MV-4-11 (cell line): Measurements from ENCODE around the gene MED22.
A peak's percentile ranks its signal among the peaks of the same experiment; 100 is the strongest.
"Not testable (repeated sequence)": the region's sequence is repeated elsewhere in the genome, so short reads cannot be mapped to it uniquely, and the experiment has no call there.

Experiments
- DNase-seq: peaks from one replicate; lab custom pipeline; 2025; lab: John Stamatoyannopoulos, UW

The MED22 gene

DNA sequence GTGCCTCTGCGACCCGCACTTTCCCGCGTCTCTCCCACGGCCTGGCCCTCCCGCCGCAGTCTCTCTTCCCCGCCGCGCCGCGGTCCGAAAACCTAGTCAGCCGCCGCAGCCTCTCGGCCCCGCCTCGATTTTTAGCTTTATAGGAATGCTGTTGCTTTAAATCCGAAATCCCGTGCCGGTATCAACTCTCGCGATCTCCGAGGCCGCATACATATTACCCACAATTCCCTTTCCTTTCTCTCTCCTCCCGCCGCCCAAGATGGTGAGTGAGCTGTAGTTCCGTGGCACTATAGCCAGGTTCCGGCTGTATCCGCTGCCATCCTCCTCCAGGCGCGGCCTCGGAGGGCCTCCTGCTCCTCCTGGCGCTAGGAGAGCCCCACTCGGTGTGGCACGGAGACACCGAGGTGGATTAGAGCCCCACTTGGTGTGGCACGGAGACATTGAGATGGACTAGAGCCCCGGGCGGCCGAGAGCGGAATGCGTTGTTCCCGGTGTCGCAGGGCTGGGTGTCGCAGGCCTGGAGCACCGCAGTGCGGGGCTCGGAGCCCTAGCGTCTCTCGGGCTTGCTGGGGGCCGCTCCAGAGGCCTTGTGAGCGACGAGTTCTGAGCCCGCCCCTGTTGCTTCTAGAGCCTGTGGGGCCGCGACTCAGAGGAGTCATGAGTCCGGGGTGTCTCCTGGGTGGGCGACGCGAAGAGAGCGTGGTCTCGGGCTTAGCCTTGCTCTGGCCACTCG is at the start of gene MED22, which contains the start of gene RPL7A:
Gene MED22 (minus strand): TSS at position 147 of the 733 bp plus-strand sequence. CDS start 1,469 bp downstream, outside the sequence.
Gene RPL7A (plus strand): TSS at position 234 of the 733 bp plus-strand sequence. CDS start 26 bp downstream, at position 260.
- DNase-seq: peak; percentile 93

DNA sequence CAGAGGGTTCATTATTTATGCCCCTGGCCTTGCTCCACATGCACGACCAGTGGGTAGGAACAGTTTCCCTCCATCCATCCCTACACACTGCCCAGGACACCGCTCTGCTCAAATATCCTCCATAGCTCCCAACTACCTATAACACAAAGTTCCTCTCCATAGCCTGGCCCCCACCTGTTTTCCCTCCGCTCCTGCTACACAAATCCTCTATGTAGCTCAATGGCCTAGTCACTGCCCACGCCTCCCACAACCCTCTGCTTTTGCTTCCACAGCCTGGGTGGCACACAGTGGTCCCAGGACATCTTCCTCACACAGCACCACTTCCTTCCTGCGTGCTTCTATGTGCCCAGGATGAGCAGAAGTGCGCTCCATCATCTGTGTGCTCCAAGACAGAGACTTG is 49.4 kb upstream of the MED22 start:
- no peak for DNase-seq

DNA sequence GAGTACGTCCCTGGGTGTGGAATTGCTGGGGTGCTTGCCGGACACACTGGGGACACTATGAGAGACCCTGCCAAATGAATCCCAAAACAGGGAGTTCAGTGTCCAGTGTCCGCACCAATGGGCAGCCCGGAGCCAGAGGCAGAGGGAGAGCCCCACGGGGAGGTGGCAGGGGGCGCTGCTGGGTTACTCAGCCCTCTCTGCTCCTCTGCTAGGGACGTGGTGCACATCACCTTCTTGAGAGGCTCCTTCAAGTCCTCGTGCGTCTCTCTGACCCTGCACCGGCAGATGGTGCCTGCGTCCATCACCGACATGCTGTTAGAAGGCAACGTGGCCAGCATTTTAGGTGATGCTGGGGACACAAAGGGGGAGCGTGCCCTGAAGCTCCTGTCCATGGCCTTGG is 49.0 kb upstream of the MED22 start:
- no peak for DNase-seq

DNA sequence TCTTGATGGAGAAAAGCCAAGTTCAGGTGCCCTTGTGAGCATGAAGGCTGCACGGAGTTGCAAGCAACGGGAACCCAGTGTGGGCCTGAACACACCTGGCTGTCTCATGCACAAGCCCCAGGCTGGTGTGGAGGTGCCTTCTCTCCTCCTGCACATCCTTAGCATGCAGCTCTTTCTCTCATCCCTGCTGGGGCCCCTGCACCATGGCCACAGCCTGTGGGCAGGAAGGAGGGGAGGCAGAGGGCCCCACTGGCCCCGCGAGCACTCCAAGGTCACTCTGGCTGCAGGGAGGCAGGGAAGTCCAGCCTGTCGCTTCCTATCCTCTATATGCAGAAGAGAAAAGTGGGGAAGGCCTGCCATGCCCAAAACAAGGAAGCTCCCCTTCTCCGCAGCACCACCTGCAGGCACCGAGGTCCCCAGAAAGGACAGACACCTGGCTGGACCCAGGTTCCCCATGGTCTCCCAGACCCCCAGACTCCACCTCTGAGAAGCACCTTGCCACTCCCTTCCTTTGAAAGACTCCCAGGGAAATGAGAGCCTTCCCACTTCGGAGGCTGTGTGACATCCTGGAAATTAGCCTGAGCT is 46.8 kb upstream of the MED22 start:
- DNase-seq: no peak

DNA sequence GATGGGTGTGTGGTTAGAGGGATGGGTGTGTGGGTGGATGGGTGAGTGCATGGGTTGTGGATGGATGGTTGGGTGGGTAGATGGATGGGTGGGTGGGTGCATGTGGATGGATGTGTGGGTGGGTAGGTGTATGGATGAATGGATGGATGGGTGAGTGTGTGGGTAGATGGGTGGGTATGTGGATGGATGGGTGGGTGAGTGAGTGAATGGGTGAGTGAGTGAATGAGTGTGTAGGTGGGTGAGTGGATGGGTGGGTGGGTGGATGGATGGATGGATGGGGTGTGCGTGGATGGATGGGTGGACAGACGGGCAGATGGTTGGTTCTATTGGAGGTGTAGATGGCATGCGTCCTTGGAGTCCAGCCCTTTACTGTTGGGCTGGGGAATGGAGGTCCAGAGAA is 45.5 kb upstream of the MED22 start:
- DNase-seq: no peak

DNA sequence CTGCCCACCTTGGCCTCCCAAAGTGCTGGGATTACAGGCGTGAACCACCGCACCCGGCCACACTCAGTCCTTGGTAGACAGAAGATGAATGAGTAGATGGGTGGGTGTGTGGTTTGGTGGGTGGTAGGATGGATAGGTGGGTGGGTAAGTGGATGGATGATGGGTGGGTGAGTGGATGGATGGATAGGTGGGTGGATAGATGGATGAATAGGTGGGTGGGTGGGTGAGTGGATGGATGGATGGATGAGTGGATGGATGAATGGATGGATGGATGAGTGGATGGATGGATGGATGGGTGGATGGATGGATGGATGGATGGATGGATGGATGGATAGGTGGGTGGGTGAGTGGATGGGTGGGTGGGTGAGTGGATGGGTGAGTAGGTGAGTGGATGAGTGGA is 44.4 kb upstream of the MED22 start:
- DNase-seq: not testable (repeated sequence)

DNA sequence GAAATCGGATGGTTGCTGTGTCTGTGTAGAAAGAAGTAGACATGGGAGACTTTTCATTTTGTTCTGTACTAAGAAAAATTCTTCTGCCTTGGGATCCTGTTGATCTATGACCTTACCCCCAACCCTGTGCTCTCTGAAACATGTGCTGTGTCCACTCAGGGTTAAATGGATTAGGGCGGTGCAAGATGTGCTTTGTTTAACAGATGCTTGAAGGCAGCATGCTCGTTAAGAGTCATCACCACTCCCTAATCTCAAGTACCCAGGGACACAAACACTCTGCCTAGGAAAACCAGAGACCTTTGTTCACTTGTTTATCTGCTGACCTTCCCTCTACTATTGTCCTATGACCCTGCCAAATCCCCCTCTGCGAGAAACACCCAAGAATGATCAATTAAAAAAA is 43.5 kb upstream of the MED22 start:
- not testable (repeated sequence) for DNase-seq

DNA sequence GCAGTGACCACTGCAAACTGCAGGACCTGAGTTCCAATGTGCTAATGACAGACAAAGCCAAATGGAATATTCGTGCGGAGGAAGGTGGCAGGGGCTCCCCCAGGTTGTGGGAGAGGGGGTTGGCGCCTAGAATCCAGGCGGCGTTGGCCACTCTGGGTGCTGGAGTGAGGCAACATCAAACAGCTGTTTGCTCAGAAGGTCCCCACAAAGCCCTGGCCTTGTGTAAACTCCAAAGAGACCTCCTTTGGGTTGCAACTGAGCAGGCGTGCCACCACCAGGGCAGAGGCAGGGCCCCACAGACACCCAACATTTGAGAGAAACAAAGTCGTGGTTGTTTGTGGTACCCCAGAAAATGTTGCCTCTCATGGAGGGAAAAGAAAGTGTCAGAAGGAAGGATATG is 42.8 kb upstream of the MED22 start:
- no peak for DNase-seq

DNA sequence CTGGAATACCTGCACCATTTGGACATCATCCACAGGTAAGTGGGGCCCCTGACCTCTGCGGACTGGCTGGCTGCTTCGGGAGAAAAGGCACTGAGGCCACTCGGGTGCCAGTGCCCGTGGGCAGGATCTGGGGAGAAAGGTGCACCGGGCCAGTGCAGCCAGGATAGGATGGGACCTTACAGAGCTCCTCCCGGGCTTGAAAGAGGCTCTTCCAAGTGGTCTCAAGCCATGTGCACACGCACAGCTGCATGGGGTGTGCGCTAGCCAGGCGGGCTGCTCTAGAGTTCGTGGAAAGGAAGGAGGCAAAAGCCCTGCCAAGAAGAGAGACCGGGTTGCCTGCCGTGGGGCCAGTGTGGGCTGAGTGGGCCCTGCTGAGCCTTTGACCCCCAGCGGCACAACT is 41.6 kb upstream of the MED22 start:
- no peak for DNase-seq

DNA sequence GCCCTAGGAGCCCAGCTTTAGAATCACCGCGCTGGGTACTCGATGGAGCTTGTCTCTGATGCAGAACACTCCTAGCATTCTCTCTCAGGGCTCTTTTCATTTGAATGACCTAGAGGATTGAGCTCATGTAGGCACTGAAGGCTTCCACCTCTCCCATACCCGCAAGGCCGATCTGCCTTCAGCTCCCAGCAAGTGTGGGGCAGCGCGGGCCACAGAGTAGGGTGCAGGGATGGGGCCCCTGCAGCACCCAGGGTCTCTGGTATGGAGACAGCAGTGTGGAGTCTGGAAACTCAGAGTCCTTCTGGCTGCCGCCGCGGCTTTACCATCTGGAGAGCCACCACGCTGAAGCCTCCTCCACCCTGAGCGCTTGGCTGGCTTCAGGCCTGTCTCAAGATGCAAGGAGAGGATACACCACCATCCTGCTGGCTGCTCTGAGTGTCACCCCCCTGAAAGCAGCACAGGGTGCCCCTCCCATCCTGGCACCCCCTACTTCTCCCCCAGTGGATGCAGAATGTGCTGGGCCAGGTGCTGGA is 41.2 kb upstream of the MED22 start:
- no peak for DNase-seq

DNA sequence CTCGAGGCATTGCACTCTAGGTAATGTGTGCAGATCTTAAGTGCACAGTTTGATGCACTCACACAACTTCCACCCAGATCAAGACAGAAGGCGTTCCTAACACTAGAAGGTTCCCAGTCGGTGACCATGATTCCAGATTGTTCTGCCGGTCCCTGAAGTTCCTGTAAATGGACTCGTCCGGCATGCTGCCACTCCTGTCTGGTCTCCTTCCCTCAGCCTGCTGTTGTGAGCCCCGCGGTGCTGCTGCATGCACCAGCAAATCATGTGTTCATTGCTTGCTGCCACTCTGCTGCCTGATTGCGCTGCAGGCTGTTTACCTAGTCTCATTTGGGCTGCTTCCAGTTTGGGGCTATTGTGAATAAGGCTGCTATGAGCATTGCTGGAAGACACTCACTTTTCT is 39.7 kb upstream of the MED22 start:
- no peak for DNase-seq

DNA sequence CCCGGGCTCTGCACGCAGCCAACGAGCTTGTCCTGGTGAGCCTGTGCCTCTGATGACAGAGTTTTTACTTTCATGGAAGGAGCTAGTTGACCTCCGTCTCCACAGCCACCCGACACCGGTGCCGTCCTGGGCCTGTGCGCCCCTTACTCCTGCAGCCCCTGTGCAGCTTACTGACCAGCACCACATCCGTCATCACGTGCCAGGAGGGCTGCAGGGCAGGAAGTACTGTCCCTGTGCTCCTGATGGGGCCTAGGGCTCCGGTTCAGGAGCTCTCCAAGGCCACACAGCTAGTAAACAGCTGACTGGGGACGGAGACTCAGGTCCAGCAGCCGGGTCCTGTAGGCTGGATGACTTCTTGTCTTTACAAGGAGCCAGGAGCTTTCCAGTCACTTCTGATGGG is 38.4 kb upstream of the MED22 start:
- no peak for DNase-seq

DNA sequence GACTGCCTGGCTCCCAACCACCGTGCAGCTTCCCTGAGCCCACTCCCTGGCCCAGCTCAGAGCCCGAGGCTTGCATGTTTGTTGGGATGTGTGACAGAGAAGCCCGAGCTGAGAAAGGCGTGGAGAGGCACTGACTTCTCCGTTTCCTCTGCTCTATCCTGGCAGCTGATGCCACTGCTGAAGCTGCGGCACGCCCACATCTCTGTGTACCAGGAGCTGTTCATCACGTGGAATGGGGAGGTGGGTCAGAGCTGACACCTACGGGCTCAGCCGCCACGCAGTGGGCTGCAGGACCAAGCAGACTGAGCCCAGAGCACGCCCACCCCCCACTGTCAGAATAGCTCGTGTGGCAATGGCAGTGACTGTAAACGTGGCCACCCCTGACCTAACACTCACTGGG is 37.5 kb upstream of the MED22 start:
- no peak for DNase-seq

DNA sequence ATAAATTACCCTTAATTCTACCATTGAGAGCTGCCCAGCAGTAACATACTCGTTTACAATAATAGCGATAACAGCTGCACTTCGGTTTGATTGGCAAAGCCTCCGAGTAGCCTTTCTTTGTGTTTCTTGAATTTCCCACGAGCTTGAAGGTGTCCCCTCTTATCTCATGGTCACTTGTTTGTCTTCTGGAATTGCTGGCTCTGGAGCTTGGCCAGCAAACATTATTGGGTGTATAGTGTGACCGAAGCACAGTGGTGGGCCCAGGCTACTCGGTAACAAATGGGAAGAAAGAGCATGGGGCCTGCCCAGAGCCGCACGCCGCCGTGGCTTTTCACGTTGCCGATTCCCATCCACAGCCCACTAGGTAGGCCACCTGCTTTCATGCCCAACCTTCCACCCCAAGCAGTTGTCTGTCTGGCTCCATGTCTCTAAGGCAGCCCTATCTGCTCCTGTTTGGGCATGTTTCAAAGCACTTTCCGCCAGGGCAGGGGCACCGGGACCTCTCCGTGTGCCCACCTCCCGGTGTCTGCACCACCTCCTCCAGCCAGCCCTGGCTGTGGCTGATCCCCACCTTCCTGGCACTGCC is 36.9 kb upstream of the MED22 start:
- DNase-seq: no peak

DNA sequence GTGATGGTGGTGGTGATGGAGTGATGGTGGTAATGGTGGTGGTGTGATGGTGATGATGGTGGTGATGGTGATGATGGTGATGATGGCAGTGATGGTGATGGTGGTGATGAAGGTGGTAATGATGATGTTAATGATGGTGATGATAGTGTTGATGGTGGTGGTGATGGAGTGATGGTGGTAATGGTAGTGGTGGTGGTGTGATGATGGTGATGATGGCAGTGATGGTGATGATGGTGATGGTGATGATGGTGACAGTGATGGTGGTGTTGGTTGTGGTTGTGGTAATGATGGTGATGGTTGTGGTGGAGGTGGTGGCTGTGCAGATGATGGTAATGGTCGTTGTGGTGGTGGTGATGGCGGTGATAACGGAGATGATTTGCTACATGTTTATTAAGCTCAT is 35.5 kb upstream of the MED22 start:
- no peak for DNase-seq

DNA sequence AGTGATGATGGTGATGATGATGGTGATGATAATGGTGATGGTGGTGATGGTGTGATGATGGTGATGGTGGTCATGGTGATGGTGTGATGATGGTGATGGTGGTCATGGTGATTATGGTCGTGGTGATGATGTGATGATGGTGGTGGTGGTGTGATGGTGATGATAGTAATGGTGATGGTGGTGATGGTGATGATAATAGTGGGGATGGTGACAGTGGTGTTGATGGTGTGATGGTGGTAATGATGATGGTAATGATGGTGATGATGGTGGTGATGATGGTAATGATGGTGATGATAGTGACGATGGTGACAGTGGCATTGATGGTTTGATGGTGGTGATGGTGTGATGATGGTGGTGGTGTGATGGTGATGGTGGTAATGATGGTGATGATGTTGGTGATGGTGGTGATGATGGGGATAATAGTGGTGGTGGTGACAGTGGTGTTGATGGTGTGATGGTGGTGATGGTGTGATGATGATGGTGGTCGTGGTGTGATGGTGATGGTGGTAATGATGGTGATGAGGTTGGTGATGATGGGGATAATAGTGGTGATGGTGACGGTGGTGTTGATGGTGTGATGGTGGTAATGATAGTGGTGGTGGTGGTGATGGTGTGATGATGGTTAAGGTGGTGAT is 34.7 kb upstream of the MED22 start:
- DNase-seq: no peak

DNA sequence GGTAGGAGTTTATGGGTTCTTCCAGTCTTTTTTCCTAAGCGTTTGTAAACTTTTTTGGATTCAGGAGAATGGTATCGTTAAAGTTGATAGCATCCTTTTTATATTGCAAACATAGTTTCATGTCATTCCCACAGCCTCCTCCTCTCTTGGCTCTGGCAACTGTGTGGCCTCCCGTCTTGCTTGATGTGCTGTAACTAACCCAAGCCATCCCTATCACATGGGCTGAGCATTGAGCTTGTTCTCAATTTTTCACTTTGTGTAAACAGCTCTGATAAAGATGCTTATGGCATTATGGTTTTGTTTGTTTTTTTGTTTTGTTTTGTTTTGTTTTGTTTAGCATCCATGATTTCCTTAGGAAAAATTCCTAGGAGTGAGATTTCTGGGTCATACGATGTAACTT is 32.8 kb upstream of the MED22 start:
- no peak for DNase-seq

DNA sequence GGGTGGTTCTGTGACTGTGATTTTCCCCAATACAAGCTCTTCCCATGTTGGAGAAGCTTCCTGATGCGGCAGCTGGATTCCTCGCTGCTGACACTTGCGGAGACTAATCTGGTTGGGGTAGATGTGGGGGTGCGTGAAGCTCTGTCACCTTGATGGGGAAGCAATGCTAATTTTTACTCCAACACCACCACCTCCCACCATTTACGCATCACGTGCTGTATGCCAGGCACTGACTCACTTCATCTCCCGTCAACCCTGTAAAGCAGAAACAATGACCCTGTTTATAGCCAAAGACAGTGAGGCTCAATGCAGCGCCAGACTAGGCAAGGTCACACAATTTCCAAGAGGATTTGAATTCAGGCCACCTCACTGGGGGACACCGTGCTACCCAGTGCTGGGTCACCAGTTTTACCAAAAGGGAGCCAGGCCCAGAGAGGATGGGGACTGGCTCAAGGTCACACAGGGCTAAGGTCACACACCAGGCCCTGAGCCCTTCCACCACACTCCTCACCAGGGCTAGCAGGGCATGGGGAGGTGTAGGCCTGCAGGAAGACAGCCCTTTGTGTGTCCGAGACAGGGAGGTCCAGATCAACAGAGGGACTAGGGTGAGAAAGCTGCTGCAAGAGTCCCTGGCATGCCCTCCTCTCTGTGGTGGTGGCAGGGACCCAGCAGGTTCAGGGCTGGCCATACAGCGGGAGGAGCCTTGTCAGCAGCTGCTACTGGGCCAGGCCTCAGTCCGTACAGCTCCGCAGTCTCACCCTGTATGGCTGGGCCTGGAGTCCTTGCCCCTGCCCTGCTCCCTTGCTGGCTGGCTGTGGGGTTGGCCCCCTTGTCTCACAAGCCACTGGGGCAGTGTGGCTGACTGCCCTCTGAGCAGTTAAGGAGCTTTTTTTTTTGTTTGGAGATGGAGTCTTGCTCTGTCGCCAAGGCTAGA is 31.5 kb upstream of the MED22 start:
- no peak for DNase-seq

DNA sequence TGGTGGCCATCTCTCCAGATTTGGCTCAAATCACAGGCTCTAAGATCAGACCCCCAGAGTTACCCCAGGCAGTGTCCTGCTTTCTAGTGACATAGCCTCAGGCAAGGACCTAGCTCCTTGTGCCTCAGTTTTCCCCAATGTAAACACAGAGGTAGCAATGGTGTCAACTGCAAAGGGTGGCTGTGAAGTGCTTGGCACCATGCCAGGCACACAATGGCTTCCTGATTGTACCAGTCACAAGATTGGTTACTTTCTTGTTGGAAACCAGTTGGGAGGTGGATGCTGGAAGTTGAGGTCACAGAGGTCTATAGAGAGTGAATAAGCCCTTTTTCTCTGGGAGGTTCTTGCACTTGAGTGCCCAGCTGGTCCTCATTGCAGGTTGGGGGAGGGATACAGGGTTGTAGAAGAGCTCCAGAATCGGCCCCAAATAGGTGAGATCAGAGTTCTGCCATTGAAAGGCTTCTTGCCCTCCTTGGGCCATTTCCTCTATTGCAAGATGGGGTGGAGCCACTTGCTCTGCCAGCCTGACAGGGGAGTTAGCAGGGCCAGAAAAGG is 30.6 kb upstream of the MED22 start:
- no peak for DNase-seq

DNA sequence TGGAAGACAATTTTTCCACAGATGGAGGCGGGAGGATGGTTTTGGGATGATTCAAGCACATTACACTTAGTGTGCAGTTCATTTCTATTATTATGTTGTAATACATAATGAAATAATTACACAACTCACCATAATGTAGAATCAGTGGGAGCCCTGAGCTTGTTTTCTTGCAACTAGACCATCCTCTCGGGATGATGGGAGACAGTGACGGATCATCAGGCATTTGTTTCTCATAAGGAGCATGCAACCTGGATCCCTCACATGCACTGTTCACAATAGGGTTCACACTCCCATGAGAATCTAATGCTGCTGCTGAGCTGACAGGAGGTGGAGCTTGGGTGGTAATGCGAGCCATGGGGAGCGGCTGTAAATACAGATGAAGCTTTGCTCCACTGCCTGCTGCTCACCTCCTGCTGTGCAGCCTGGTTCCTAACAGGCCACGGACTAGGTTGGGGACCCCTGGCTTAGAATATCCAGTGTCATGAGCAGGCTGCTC is 29.8 kb upstream of the MED22 start:
- no peak for DNase-seq

DNA sequence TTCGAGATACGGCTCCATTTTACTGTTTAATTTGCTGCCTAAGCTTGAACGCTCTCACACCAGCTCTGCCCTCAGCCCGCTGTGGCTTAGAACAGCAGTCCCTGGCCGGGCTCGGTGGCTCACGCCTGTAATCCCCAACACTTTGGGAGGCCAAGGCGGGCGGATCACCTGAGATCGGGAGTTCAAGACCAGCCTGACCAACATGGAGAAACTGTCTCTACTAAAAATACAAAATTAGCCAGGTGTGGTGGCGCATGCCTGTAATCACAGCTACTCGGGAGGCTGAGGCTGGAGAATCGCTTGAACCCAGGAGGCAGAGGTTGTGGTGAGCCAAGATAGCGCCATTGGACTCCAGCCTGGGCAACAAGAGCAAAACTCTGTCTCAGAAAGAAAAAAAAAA is 29.3 kb upstream of the MED22 start:
- DNase-seq: not testable (repeated sequence)
